Retinal pigment epithelial cell (primary cell): ENCODE measurements around the gene FHOD3.

Source experiments
- DNase-seq: peaks from one replicate; pipeline ENCODE4 v3.0.0-alpha.2; 2010; ENCODE audit warnings: low read depth
- H3K4me3 ChIP-seq: 2 replicates; pipeline ENCODE4 v1.5.1; 2011; ENCODE audit warnings: mild to moderate bottlenecking, low read length, control low read depth, moderate library complexity
- TF ChIP-seq, protein P1 (sequence below): conservative IDR thresholded peaks from 2 replicates; pipeline ENCODE4 v1.5.1; 2011; ENCODE audit warnings: low read depth, low read length, control low read depth, inconsistent platforms

FHOD3 gene

DNA sequence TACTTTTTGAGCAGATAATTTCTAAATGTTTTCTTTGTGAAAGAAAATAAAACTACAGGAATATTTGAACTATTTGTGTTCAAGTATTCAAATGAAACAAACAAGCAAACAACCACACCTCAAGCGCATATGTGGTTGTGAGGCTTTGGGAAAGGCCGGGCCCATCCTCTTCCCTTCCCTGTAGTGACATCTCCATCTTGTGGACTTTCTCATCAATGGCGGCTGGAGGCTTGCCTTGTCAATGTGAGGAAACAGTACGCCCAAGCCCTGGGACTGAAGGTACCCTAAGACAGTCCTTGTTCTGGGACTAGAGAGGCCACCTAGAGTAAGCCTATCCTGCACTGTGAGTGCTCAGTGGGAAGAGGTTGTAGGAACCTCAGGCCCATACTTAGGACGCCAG lies 364.5 kb downstream of the FHOD3 start:
- TF ChIP-seq, protein P1, sequence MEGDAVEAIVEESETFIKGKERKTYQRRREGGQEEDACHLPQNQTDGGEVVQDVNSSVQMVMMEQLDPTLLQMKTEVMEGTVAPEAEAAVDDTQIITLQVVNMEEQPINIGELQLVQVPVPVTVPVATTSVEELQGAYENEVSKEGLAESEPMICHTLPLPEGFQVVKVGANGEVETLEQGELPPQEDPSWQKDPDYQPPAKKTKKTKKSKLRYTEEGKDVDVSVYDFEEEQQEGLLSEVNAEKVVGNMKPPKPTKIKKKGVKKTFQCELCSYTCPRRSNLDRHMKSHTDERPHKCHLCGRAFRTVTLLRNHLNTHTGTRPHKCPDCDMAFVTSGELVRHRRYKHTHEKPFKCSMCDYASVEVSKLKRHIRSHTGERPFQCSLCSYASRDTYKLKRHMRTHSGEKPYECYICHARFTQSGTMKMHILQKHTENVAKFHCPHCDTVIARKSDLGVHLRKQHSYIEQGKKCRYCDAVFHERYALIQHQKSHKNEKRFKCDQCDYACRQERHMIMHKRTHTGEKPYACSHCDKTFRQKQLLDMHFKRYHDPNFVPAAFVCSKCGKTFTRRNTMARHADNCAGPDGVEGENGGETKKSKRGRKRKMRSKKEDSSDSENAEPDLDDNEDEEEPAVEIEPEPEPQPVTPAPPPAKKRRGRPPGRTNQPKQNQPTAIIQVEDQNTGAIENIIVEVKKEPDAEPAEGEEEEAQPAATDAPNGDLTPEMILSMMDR = peak; percentile 8
- H3K4me3 ChIP-seq = no peak overlapping the region
- DNase-seq = no peak

DNA sequence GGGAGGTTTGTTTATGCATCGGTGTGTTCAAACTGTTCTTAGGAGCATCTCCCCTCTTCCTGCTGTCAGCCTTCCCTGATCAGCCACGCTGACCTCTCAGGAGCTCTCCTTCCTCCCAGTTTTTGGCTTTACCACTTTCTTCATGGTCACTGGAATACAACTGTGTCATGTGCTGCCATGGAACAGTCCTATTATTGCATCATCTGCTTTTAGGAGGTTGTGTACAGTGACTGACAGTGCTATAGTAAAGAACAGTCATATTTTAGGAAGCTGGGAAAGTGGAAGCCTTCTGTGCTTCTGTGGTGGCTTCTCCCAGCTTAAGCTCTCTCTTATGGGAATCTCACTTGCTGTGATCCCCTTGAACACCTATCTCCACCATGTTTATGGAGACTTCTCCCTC lies 365.8 kb downstream of the FHOD3 start:
- TF ChIP-seq, protein P1 = no peak
- DNase-seq = no peak
- H3K4me3 ChIP-seq = no peak overlapping the region

DNA sequence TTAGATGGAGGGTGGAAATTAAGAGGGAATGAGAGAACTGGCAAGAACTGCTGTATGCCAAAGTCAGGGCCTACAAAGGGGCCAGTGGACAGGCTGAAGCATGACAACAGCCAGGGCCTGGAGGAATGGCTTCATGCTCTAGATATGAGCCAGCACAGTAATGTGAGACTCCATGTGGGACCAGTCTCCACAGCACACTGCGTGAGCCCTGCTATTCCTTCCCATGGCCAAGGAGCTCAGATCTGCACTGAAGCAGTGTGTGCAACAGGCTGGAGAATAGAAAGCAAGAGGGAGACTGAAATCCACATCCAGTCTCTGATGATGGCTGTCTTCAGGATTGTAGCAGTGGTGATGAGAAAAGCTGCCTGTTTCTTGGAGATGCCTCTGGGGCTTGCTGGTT lies 368.4 kb downstream of the FHOD3 start:
- DNase-seq = no peak
- H3K4me3 ChIP-seq = no peak overlapping the region
- TF ChIP-seq, protein P1 = no peak

DNA sequence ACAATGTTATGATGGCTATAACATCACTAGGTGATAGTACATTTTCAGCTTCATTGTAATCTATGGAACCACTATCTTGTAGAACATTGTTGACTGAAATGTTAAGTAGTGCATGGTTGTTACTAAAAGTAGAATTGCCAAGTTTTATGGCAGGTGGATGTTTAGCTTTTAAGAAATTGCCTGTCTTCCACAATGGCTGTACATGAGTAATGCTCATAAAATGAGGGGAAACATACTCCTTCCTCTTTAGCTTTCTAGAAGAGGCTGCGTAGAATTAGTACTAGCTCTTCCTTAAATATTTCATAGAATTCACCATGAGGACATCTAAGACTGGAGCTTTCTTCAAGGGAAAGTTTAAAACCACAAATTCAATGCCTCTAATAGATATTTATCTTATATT lies 370.3 kb downstream of the FHOD3 start:
- TF ChIP-seq, protein P1 = no peak
- H3K4me3 ChIP-seq = no peak overlapping the region
- DNase-seq = no peak

GRCh38 chr18:36668349-36668748 lies 370.8 kb downstream of the FHOD3 start:
- H3K4me3 ChIP-seq = no peak overlapping the region
- TF ChIP-seq, protein P1 = no peak
- no peak for DNase-seq

- TF ChIP-seq, protein P1 = no peak
- DNase-seq = no peak
- H3K4me3 ChIP-seq = no peak overlapping the region
These were observed 375.2 kb downstream of the FHOD3 start for GRCh38 chr18:36672437-36673344.

DNA sequence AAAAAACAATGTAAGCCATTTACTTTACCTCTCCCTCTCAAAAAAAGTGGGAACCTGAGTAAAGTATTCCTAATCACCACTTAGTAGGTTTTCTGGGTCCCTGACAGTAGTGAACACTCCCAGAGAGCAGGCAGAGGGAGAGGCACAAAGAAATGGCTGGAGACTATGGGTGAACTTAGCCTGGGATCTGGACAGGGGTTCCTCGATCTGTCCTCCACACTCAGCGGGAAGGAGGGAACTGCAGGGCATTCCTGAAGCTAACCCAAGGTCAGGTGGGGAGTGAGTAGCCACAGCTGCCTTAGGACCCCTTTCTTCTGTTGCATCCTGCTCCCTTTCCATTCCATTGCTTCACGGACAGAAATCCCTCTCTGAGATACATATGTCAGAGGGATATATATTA lies 375.9 kb downstream of the FHOD3 start:
- TF ChIP-seq, protein P1 = no peak
- H3K4me3 ChIP-seq = no peak overlapping the region
- DNase-seq = no peak
